ENCODE measurements around the gene TEX26.

TEX26 gene

GRCh38 chr13:30932481-30933353 lies at the start of gene TEX26:
Gene TEX26, plus strand, starts transcription at chr13:30932656. Its CDS starts 60 bp downstream, at chr13:30932716.
- no peak for DNase-seq

GRCh38 chr13:30882996-30883766 lies 49.3 kb upstream of the TEX26 start:
- DNase-seq, result no peak

- DNase-seq, result no peak
Observed at GRCh38 chr13:30884543-30884942, 47.9 kb upstream of the TEX26 start.

- DNase-seq, result no peak
Observed at GRCh38 chr13:30889196-30889690, 43.2 kb upstream of the TEX26 start.

GRCh38 chr13:30892966-30893365 lies 39.5 kb upstream of the TEX26 start:
- no peak for DNase-seq

GRCh38 chr13:30895773-30896172 lies 36.7 kb upstream of the TEX26 start:
- DNase-seq, result no peak

- no peak for DNase-seq
Observed at GRCh38 chr13:30898070-30898469, 34.4 kb upstream of the TEX26 start.

- no peak for DNase-seq
Observed at GRCh38 chr13:30898678-30899241, 33.7 kb upstream of the TEX26 start.

- no peak for DNase-seq
Observed at GRCh38 chr13:30900436-30900835, 32.0 kb upstream of the TEX26 start.

- DNase-seq, result no peak
Observed at GRCh38 chr13:30900952-30901749, 31.3 kb upstream of the TEX26 start.

GRCh38 chr13:30904043-30904442 lies 28.4 kb upstream of the TEX26 start:
- no peak for DNase-seq

- DNase-seq, result no peak
Observed at GRCh38 chr13:30905932-30906383, 26.5 kb upstream of the TEX26 start, which contains the start of gene MEDAG. Gene MEDAG, plus strand, starts transcription at chr13:30906271. Its CDS starts 245 bp downstream, at chr13:30906516.

GRCh38 chr13:30906411-30907051 lies 25.9 kb upstream of the TEX26 start:
- no peak for DNase-seq

GRCh38 chr13:30907121-30907861 lies 25.2 kb upstream of the TEX26 start:
- DNase-seq, result no peak

- DNase-seq, result no peak
Observed at GRCh38 chr13:30908416-30908980, 24.0 kb upstream of the TEX26 start.

GRCh38 chr13:30910676-30911075 lies 21.8 kb upstream of the TEX26 start:
- no peak for DNase-seq

- no peak for DNase-seq
Observed at GRCh38 chr13:30915691-30916541, 16.5 kb upstream of the TEX26 start.

- no peak for DNase-seq
Observed at GRCh38 chr13:30916991-30917390, 15.5 kb upstream of the TEX26 start.

- DNase-seq, result no peak
Observed at GRCh38 chr13:30918662-30919405, 13.6 kb upstream of the TEX26 start.

Data from NK-92 treated with Interleukin-12 subunit alpha and Interleukin-12 subunit beta, amount 100 ng/mL, for 24 hours (cell line).